GM23338 (cell line): Measurements from ENCODE around the gene WASF2. TPM values are rescaled to one million over a fixed set of nuclear protein-coding genes. Genes with fewer than 3 reads are reported as not detected.

Experiments used
- ATAC-seq: fragments of 200-7000 bp; cut with Tn5 transposase; 3 replicates; pipeline ENCODE4 v1.9.1; 2020
- DNase-seq: peaks from one replicate; pipeline ENCODE4 v3.0.0-alpha.2; 2015; ENCODE audit warnings: low spot score
- H2AFZ ChIP-seq: fragments of 200-600 bp; sonication (generic); 2 replicates; pipeline ENCODE4 v1.8.0; 2016; ENCODE audit warnings: antibody characterized with exemption, mild to moderate bottlenecking, moderate library complexity
- H3F3A ChIP-seq: fragments of 200-600 bp; sonication (generic); replicated peaks from 2 replicates; pipeline ENCODE4 v1.8.0; 2017; ENCODE audit warnings: antibody characterized with exemption, mixed run types, low read depth
- H3K27ac ChIP-seq: fragments of 200-600 bp; sonication (generic); 2 replicates; pipeline ENCODE4 v1.6.1; 2016; ENCODE audit warnings: low read depth
- H3K27me3 ChIP-seq: fragments of 200-600 bp; sonication (generic); 2 replicates; pipeline ENCODE4 v1.8.0; 2016; ENCODE audit warnings: mild to moderate bottlenecking, mixed run types, moderate library complexity; ENCODE audit not compliant: insufficient read depth
- H3K36me3 ChIP-seq: fragments of 200-600 bp; sonication (generic); 2 replicates; pipeline ENCODE4 v1.8.0; 2016; ENCODE audit warnings: mild to moderate bottlenecking; ENCODE audit not compliant: insufficient read depth
- H3K4me1 ChIP-seq: fragments of 200-600 bp; sonication (generic); 2 replicates; pipeline ENCODE4 v1.8.0; 2016; ENCODE audit warnings: mild to moderate bottlenecking, moderate library complexity; ENCODE audit not compliant: insufficient read depth
- H3K4me2 ChIP-seq: fragments of 200-600 bp; sonication (generic); 2 replicates; pipeline ENCODE4 v1.7.1; 2017; ENCODE audit warnings: mixed run types
- H3K4me3 ChIP-seq: fragments of 200-600 bp; sonication (generic); 2 replicates; pipeline ENCODE4 v1.6.1; 2016; ENCODE audit warnings: mixed run types
- H3K79me2 ChIP-seq: fragments of 200-600 bp; sonication (generic); replicated peaks from 2 replicates; pipeline ENCODE4 v1.8.0; 2017; ENCODE audit warnings: mild to moderate bottlenecking; ENCODE audit not compliant: insufficient read depth
- H3K9me2 ChIP-seq: fragments of 200-600 bp; sonication (generic); 2 replicates; pipeline ENCODE4 v1.8.0; 2017; ENCODE audit not compliant: insufficient read depth
- H4K20me1 ChIP-seq: fragments of 200-600 bp; sonication (generic); replicated peaks from 2 replicates; pipeline ENCODE4 v1.8.0; 2017; ENCODE audit warnings: mild to moderate bottlenecking; ENCODE audit not compliant: insufficient read depth
- H3K27ac Mint-ChIP-seq: 2 replicates; pipeline ENCODE4 v1.8.0; 2020; ENCODE audit warnings: inconsistent platforms, mild to moderate bottlenecking, moderate library complexity, mixed read lengths
- H3K27me3 Mint-ChIP-seq: 3 replicates; pipeline ENCODE4 v1.8.0; 2022; ENCODE audit warnings: low read depth, mild to moderate bottlenecking, moderate library complexity, mixed read lengths, inconsistent platforms; ENCODE audit not compliant: insufficient read depth, poor library complexity
- H3K36me3 Mint-ChIP-seq: 3 replicates; pipeline ENCODE4 v1.8.0; 2021; ENCODE audit warnings: low read depth, mild to moderate bottlenecking, inconsistent platforms, moderate library complexity, mixed read lengths
- H3K4me1 Mint-ChIP-seq: 3 replicates; pipeline ENCODE4 v1.8.0; 2020; ENCODE audit warnings: mild to moderate bottlenecking, inconsistent platforms, mixed read lengths
- H3K4me3 Mint-ChIP-seq: 3 replicates; pipeline ENCODE4 v1.8.0; 2021; ENCODE audit warnings: moderate library complexity, mild to moderate bottlenecking, inconsistent platforms, mixed read lengths
- H3K9me3 Mint-ChIP-seq: 3 replicates; pipeline ENCODE4 v1.8.0; 2020; ENCODE audit warnings: moderate library complexity, mild to moderate bottlenecking, inconsistent platforms, mixed read lengths
- CREB1 ChIP-seq: fragments of 250-450 bp; sonication (Bioruptor Pico); IDR thresholded peaks from 2 replicates; pipeline ENCODE4 v1.5.0; 2020; ENCODE audit warnings: low read depth, mild to moderate bottlenecking, moderate library complexity
- CTCF ChIP-seq, 2 experiments: fragments of 200-600 bp in 1 of 2; sonication (generic) in 1 of 2; conservative IDR thresholded peaks; 2 replicates each; pipeline versions ENCODE4 v1.5.1 to v1.6.1; 2016 to 2017; ENCODE audit warnings: antibody characterized with exemption in 2 of 2, low read depth in 2 of 2, mild to moderate bottlenecking in 2 of 2, moderate library complexity in 1 of 2
- ETS1 ChIP-seq: IDR thresholded peaks from 2 replicates; pipeline ENCODE4 v1.6.1; 2016; ENCODE audit warnings: antibody characterized with exemption
- EZH2 ChIP-seq: fragments of 200-600 bp; sonication (generic); IDR thresholded peaks from one replicate; pipeline ENCODE4 v1.8.0; 2017; ENCODE audit warnings: antibody characterized with exemption, mild to moderate bottlenecking, low read depth; ENCODE audit not compliant: unreplicated experiment
- EZH2phosphoT487 ChIP-seq: fragments of 200-600 bp; sonication (generic); IDR thresholded peaks from one replicate; pipeline ENCODE4 v1.8.1; 2018; ENCODE audit warnings: antibody characterized with exemption; ENCODE audit not compliant: unreplicated experiment
- JUNB ChIP-seq: IDR thresholded peaks from one replicate; pipeline ENCODE4 v1.6.1; 2016; ENCODE audit warnings: antibody characterized with exemption; ENCODE audit not compliant: unreplicated experiment
- NANOG ChIP-seq: IDR thresholded peaks from 2 replicates; pipeline ENCODE4 v1.6.1; 2016; ENCODE audit warnings: antibody characterized with exemption, borderline replicate concordance
- POLR2AphosphoS5 ChIP-seq: IDR thresholded peaks from 2 replicates; pipeline ENCODE4 v1.6.1; 2016; ENCODE audit warnings: antibody characterized with exemption, low read depth
- REST ChIP-seq: IDR thresholded peaks from one replicate; pipeline ENCODE4 v1.6.1; 2018; ENCODE audit warnings: antibody characterized with exemption; ENCODE audit not compliant: unreplicated experiment
- STAT1 ChIP-seq: IDR thresholded peaks from one replicate; pipeline ENCODE4 v1.6.1; 2016; ENCODE audit warnings: antibody characterized with exemption; ENCODE audit not compliant: unreplicated experiment
- ZNF114 ChIP-seq: fragments of 250-450 bp; sonication (Bioruptor Pico); IDR thresholded peaks from 2 replicates; pipeline ENCODE4 v1.5.0; 2020; ENCODE audit warnings: mild to moderate bottlenecking, moderate library complexity
- ZNF331 ChIP-seq: fragments of 250-450 bp; sonication (Bioruptor Pico); IDR thresholded peaks from 2 replicates; pipeline ENCODE4 v1.5.0; 2020; ENCODE audit warnings: low read depth, mild to moderate bottlenecking, moderate library complexity
- ZNF462 ChIP-seq: fragments of 250-450 bp; sonication (Bioruptor Pico); IDR thresholded peaks from 2 replicates; pipeline ENCODE4 v1.5.0; 2020; ENCODE audit warnings: mild to moderate bottlenecking, moderate library complexity
- polyA plus RNA-seq: library from polyadenylated mRNA; unstranded; fragments of >200 nt; fragmentation: Nextera tagmentation; extraction: Ambion mirVana; gene quantifications from 2 replicates; pipeline ENCODE4 v1.2.1, GENCODE V29; 2016
- total RNA-seq: library from RNA; depleted of rRNA; stranded (reverse); fragments of >200 nt; shearing (Covaris generic); gene quantifications from 2 replicates; pipeline ENCODE4 v1.2.3, GENCODE V29; 2014

Gene WASF2
- total and polyA plus RNA-seq, 2 experiments from 2014 or later: 40.9 to 95.6 TPM

GRCh38 chr1:27438621-27439061 lies 51.3 kb downstream of the WASF2 start:
- Histone ChIP-seq H2AFZ (no peak overlapping the region), H3K36me3 (no peaks in the 10 kb centered on the region), H3K27me3 (no peaks in the 10 kb centered on the region), H3K4me2 (no peak overlapping the region), H3K79me2 (peaks cover 60% of the 10 kb centered on the region), H4K20me1 (no peaks in the 10 kb centered on the region; the same call in none of the 2 replicates), H3K4me3 (no peak overlapping the region), H3F3A (0 out of 2 replicates have a peak, but pooled peaks cover 3% of the 10 kb centered on the region), H3K9me2 (no peaks in the 10 kb centered on the region), H3K27ac (peak overlapping the region; percentile 15; the same call in 1 of the 2 replicates), H3K4me1 (peaks cover 29% of the 10 kb centered on the region)
- ATAC-seq (no peak), DNase-seq (no peak)
- Mint-ChIP-seq H3K36me3 (no peaks in the 10 kb centered on the region), H3K4me1 (peaks cover 40% of the 10 kb centered on the region), H3K4me3 (no peak overlapping the region), H3K27ac (peak overlapping the region; percentile 16; the same call in 1 of the 2 replicates), H3K9me3 (no peaks in the 10 kb centered on the region), H3K27me3 (no peaks in the 10 kb centered on the region)
- TF ChIP-seq REST (no peak), EZH2phosphoT487 (no peak), JUNB (no peak), CTCF (conservative IDR thresholded peaks at IDR 0.05; ENCODE audit: low read depth in 2 of 2) (no peak), EZH2 (no peak), ETS1 (no peak), CREB1 (no peak), ZNF114 (CRISPR knock-in tag) (no peak), POLR2AphosphoS5 (no peak), NANOG (no peak), STAT1 (no peak), ZNF462 (CRISPR knock-in tag) (no peak), ZNF331 (CRISPR knock-in tag) (no peak)
